Left lung (tissue), 10 donors: ENCODE measurements around the gene RUFY1. TPM values are rescaled to one million over a fixed set of nuclear protein-coding genes. Genes with fewer than 3 reads are reported as not detected.

ENCODE experiments used
- ATAC-seq: fragments of 200-7000 bp; cut with Tn5 transposase; one replicate; pipeline ENCODE4 v1.9.1; 2020; ENCODE audit warnings: moderate library complexity
- DNase-seq, 4 donors: peaks; one replicate each; pipeline ENCODE4 v3.0.0-alpha.2; 2013 to 2020
- H3K27ac ChIP-seq, 2 donors: fragments of 200-600 bp; sonication (generic) in 1 of 2; one replicate each; pipeline versions ENCODE4 v1.5.0 to v1.8.0; 2020 to 2021
- H3K27me3 ChIP-seq, 2 donors: fragments of 200-600 bp; sonication (generic) in 1 of 2; one replicate each; pipeline versions ENCODE4 v1.5.0 to v1.8.0; 2020 to 2021
- H3K36me3 ChIP-seq, 2 donors: fragments of 200-600 bp; sonication (generic) in 1 of 2; one replicate each; pipeline versions ENCODE4 v1.5.0 to v1.8.0; 2020 to 2021
- H3K4me1 ChIP-seq, 2 donors: fragments of 200-600 bp; one replicate each; pipeline ENCODE4 v1.8.0; 2021
- H3K4me3 ChIP-seq, 2 donors: fragments of 200-600 bp; sonication (generic) in 1 of 2; one replicate each; pipeline versions ENCODE4 v1.5.0 to v1.8.0; 2020 to 2021; ENCODE audit warnings: mild to moderate bottlenecking in 1 of 2
- H3K9me3 ChIP-seq, 2 donors: fragments of 200-600 bp; sonication (generic) in 1 of 2; one replicate each; pipeline versions ENCODE4 v1.5.0 to v1.8.0; 2020 to 2021
- CTCF ChIP-seq, 2 donors: fragments of 200-600 bp; sonication (generic) in 1 of 2; IDR thresholded peaks; one replicate each; pipeline versions ENCODE4 v1.5.0 to v1.8.0; 2021; ENCODE audit warnings: antibody characterized with exemption in 2 of 2
- intact Hi-C, 2 donors: fragments of 100-400 bp; cut with DNase I; formaldehyde crosslinking; loops; one replicate each; pipeline versions ENCODE4 v1.11.2 to v1.14.2; 2022
- polyA plus RNA-seq, 6 donors: library from polyadenylated mRNA; unstranded; fragments of 120-200 nt; gene quantifications; one replicate each; pipeline ENCODE4 v1.2.1, GENCODE V29; 2013; ENCODE audit not compliant: insufficient read length in 6 of 6
- total RNA-seq, 2 donors: library from RNA; stranded (reverse); fragmentation: NEBNext Ultra II Directional; extraction: Animal tissue kit (Norgen Biotek cat#: 25700); gene quantifications; one replicate each; pipeline ENCODE4 v1.2.1, GENCODE V29; 2021
- donor health status: DM: no; HTN: yes; CAD: no.
- donor health status: DM: no; HTN: no; CAD: no.

The RUFY1 gene
- total and polyA plus RNA-seq, 8 donors, result 47.9 to 84.9 (median 77.9) TPM

- Histone ChIP-seq H3K4me3 (no peak overlapping the region), H3K9me3 (no peaks in the 10 kb centered on the region), H3K36me3 (peaks cover 0 to 100% of the 10 kb centered on the region in 2 donors), H3K4me1 (peaks cover 0 to 8% of the 10 kb centered on the region in 2 donors), H3K27me3 (no peaks in the 10 kb centered on the region), H3K27ac (no peak overlapping the region)
- ATAC-seq, result no peak
- TF ChIP-seq CTCF (IDR thresholded peaks at IDR 0.05), result no peak
- no peak for DNase-seq
- intact Hi-C loops, result no loop called here
Measured at GRCh38 chr5:179601871-179602625, 51.7 kb downstream of the RUFY1 start.

GRCh38 chr5:179603308-179603707 lies 53.0 kb downstream of the RUFY1 start:
- no peak for DNase-seq
- Histone ChIP-seq H3K4me1 (peaks cover 0 to 8% of the 10 kb centered on the region in 2 donors), H3K36me3 (peaks cover 0 to 100% of the 10 kb centered on the region in 2 donors), H3K4me3 (no peak overlapping the region), H3K27me3 (no peaks in the 10 kb centered on the region), H3K27ac (no peak overlapping the region), H3K9me3 (no peaks in the 10 kb centered on the region)
- no peak for ATAC-seq
- TF ChIP-seq CTCF (IDR thresholded peaks at IDR 0.05), result no peak
- intact Hi-C loops, result no loop called here

- H3K36me3 ChIP-seq, result peaks cover 0 to 100% of the 10 kb centered on the region in 2 donors
- no peak overlapping the region for H3K4me3 ChIP-seq
- peaks cover 0 to 13% of the 10 kb centered on the region in 2 donors for H3K4me1 ChIP-seq
- no peaks in the 10 kb centered on the region for H3K27me3 ChIP-seq
- intact Hi-C loops, result no loop called here
- ATAC-seq (peak; percentile 37), DNase-seq (no peak)
- no peak for TF ChIP-seq CTCF (IDR thresholded peaks at IDR 0.05)
- H3K9me3 ChIP-seq, result no peaks in the 10 kb centered on the region
- H3K27ac ChIP-seq, result no peak overlapping the region
Measured at GRCh38 chr5:179605026-179605833, 54.9 kb downstream of the RUFY1 start.

GRCh38 chr5:179606071-179606909 lies 55.9 kb downstream of the RUFY1 start:
- peaks cover 0 to 12% of the 10 kb centered on the region in 2 donors for H3K4me1 ChIP-seq
- peak in 1 of 4 donors; percentile 22 for DNase-seq
- H3K4me3 ChIP-seq, result no peak overlapping the region
- no peaks in the 10 kb centered on the region for H3K9me3 ChIP-seq
- ATAC-seq, result no peak
- no peak for TF ChIP-seq CTCF (IDR thresholded peaks at IDR 0.05)
- intact Hi-C loops, result no loop called here
- H3K36me3 ChIP-seq, result peaks cover 0 to 100% of the 10 kb centered on the region in 2 donors
- H3K27me3 ChIP-seq, result no peaks in the 10 kb centered on the region
- no peak overlapping the region for H3K27ac ChIP-seq
